Esophagus squamous epithelium (tissue), 5 donors: Measurements from ENCODE around the gene UBXN10. TPM values are rescaled to one million over a fixed set of nuclear protein-coding genes. Genes with fewer than 3 reads are reported as not detected.

Source experiments
- DNase-seq: peaks from one replicate; lab custom pipeline; 2025; lab: John Stamatoyannopoulos, UW
- H3K27ac ChIP-seq, 4 donors: fragments of 200-600 bp; sonication (generic); one replicate each; pipeline ENCODE4 v1.5.1; 2016 to 2019; ENCODE audit warnings: mild to moderate bottlenecking in 1 of 4
- H3K27me3 ChIP-seq, 4 donors: fragments of 200-600 bp; sonication (generic); 1 replicate in 3 of 4; 2 replicates in 1 of 4; pipeline versions ENCODE4 v1.5.1 to v1.6.0; 2017 to 2021; ENCODE audit warnings: antibody characterized with exemption in 1 of 4
- H3K36me3 ChIP-seq, 3 donors: fragments of 200-600 bp; sonication (generic); one replicate each; pipeline ENCODE4 v1.5.1; 2016 to 2019
- H3K4me1 ChIP-seq, 3 donors: fragments of 200-600 bp; sonication (generic); one replicate each; pipeline ENCODE4 v1.5.1; 2017 to 2019
- H3K4me3 ChIP-seq, 4 donors: fragments of 200-600 bp; sonication (generic); 1 replicate in 3 of 4; 2 replicates in 1 of 4; pipeline ENCODE4 v1.5.1; 2016 to 2019; ENCODE audit warnings: mild to moderate bottlenecking in 2 of 4, moderate library complexity in 1 of 4
- H3K9me3 ChIP-seq, 3 donors: fragments of 200-600 bp; sonication (generic); one replicate each; pipeline ENCODE4 v1.5.1; 2016 to 2019
- POLR2A ChIP-seq, 4 donors: fragments of 450-650 bp; IDR thresholded peaks; one replicate each; pipeline ENCODE4 v1.6.1; 2017; ENCODE audit warnings: antibody characterized with exemption in 4 of 4, mild to moderate bottlenecking in 4 of 4, moderate library complexity in 3 of 4
- WGBS, 2 donors: methylation state at CpG; one replicate each; pipeline ENCODE4 v1.1.5; 2018; 5-methylcytosine and 5-hydroxymethylcytosine counted together
- intact Hi-C: fragments of 100-400 bp; cut with DNase I; formaldehyde crosslinking; loops from one replicate; pipeline ENCODE4 v1.15.0; 2022
- total RNA-seq, 4 donors: library from RNA; depleted of rRNA; stranded (reverse); fragments of >200 nt; gene quantifications; one replicate each; pipeline ENCODE4 v1.1.0, GENCODE V29; 2016
- TF ChIP-seq, protein P1 (sequence below), 6 experiments: fragments of 450-650 bp in 4 of 6; fragments of 200-600 bp in 2 of 6; sonication (generic) in 2 of 6; IDR thresholded peaks; one replicate each; pipeline ENCODE4 v1.5.1; 2016 to 2019; ENCODE audit warnings: antibody characterized with exemption in 6 of 6, mild to moderate bottlenecking in 4 of 6, moderate library complexity in 4 of 6
- donor health status: DM: yes; HTN: yes; CAD: no.

Gene UBXN10
- total RNA-seq, 4 donors from 2014 or later = 0.11 to 5.5 (median 0.81) TPM

- Histone ChIP-seq H3K9me3 (no peaks in the 10 kb centered on the region), H3K36me3 (no peaks in the 10 kb centered on the region), H3K4me1 (no peaks in the 10 kb centered on the region), H3K27me3 (peaks cover 0 to 84% (median 0%) of the 10 kb centered on the region in 4 donors), H3K27ac (no peak overlapping the region), H3K4me3 (no peak overlapping the region)
- WGBS, 2 donors = 43 to 65% methylated on average over 2 of the region's 2 CpGs
- no peak for DNase-seq
- intact Hi-C loops = no loop called here
- TF ChIP-seq POLR2A (IDR thresholded peaks at IDR 0.05) = no peak
- TF ChIP-seq, protein P1, sequence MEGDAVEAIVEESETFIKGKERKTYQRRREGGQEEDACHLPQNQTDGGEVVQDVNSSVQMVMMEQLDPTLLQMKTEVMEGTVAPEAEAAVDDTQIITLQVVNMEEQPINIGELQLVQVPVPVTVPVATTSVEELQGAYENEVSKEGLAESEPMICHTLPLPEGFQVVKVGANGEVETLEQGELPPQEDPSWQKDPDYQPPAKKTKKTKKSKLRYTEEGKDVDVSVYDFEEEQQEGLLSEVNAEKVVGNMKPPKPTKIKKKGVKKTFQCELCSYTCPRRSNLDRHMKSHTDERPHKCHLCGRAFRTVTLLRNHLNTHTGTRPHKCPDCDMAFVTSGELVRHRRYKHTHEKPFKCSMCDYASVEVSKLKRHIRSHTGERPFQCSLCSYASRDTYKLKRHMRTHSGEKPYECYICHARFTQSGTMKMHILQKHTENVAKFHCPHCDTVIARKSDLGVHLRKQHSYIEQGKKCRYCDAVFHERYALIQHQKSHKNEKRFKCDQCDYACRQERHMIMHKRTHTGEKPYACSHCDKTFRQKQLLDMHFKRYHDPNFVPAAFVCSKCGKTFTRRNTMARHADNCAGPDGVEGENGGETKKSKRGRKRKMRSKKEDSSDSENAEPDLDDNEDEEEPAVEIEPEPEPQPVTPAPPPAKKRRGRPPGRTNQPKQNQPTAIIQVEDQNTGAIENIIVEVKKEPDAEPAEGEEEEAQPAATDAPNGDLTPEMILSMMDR (IDR thresholded peaks at IDR 0.05) = no peak
These were observed 54.1 kb downstream of the UBXN10 start for GRCh38 chr1:20240012-20240411.

DNA sequence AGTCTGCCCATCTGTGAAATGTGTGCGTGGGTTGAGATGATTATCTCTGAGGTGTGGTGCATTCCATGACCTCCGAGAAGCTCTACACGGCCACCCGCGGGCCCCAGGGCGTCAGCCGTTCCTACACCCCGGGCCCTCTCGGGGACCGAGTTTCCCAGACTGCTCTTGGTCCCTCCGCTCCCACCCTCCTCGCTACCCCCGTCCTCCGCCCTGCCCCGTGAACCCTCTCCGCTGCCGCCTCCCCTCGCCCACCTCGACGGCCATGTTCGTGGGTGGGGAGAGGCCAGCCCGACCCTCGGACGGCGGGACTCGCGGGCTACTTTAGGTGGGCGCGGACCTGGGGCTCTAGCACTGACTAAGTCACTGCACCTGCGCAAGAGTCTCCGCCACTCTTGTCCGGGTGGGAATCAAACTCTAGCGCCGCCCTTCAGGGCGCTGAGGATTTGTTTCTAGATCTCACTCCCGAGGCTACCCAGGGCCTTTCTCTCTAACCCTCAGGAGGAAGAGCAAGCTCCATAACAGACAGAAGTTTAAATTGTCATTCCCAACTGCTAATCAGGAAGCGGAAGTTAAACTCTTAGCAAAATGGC lies 57.1 kb downstream of the UBXN10 start:
- WGBS, 2 donors = 74 to 78% methylated on average over 5 to 17 of the region's 37 CpGs
- TF ChIP-seq, protein P1 (IDR thresholded peaks at IDR 0.05) = no peak
- no peak for TF ChIP-seq POLR2A (IDR thresholded peaks at IDR 0.05)
- Histone ChIP-seq H3K4me3 (no peak overlapping the region), H3K27me3 (peaks cover 0 to 62% (median 0%) of the 10 kb centered on the region in 4 donors), H3K4me1 (no peaks in the 10 kb centered on the region), H3K27ac (no peak overlapping the region), H3K9me3 (no peaks in the 10 kb centered on the region), H3K36me3 (no peaks in the 10 kb centered on the region)
- DNase-seq = no peak
- intact Hi-C loops = no loop called here

Other genes starting within 250 kb of the UBXN10 start
- gene PLA2G2A, start 206.5 kb upstream of the UBXN10 start, total RNA-seq = 100 to 1,000 TPM in 1 of 4 donors, 10 to 100 TPM in 3; 17.8 to 150 (median 29.7) TPM
- 1 to 10 TPM in 2 of 4 donors, under 1 TPM in 1, not detected in 1; 0.97 to 6.7 (median 2.3) TPM for gene PLA2G5, start 115.9 kb upstream of the UBXN10 start, total RNA-seq
- gene PLA2G2D, start 66.6 kb upstream of the UBXN10 start, total RNA-seq = under 1 TPM in 1 of 4 donors, not detected in 3; 0.19 TPM
- gene PLA2G2F, start 46.8 kb upstream of the UBXN10 start, total RNA-seq = under 1 TPM in 1 of 4 donors, not detected in 3; 0.48 TPM
- under 1 TPM in 2 of 4 donors, not detected in 2; 0.04 to 0.19 TPM for gene PLA2G2C, start 422 bp downstream of the UBXN10 start, total RNA-seq
- not detected for gene VWA5B1, start 104.8 kb downstream of the UBXN10 start, total RNA-seq